ENCODE measurements around the gene SYNJ2.
A peak's percentile ranks its signal among the peaks of the same experiment; 100 is the strongest.

SYNJ2 gene

GRCh38 chr6:158086504-158087223 lies 105.0 kb downstream of the SYNJ2 start:
- no peak for DNase-seq

- DNase-seq, result no peak
These were observed 105.7 kb downstream of the SYNJ2 start for GRCh38 chr6:158087224-158087867.

- no peak for DNase-seq
These were observed 111.1 kb downstream of the SYNJ2 start for GRCh38 chr6:158092806-158093205.

GRCh38 chr6:158095031-158095430 lies 113.4 kb downstream of the SYNJ2 start:
- no peak for DNase-seq

GRCh38 chr6:158095671-158096070 lies 114.0 kb downstream of the SYNJ2 start:
- no peak for DNase-seq

GRCh38 chr6:158103228-158103627 lies 121.6 kb downstream of the SYNJ2 start:
- DNase-seq, result no peak

GRCh38 chr6:158104696-158105095 lies 123.0 kb downstream of the SYNJ2 start:
- no peak for DNase-seq

GRCh38 chr6:158109748-158110147 lies 128.1 kb downstream of the SYNJ2 start:
- DNase-seq, result no peak

GRCh38 chr6:158110986-158111385 lies 129.3 kb downstream of the SYNJ2 start:
- no peak for DNase-seq

GRCh38 chr6:158111987-158112386 lies 130.3 kb downstream of the SYNJ2 start:
- no peak for DNase-seq

GRCh38 chr6:158113802-158114201 lies 132.1 kb downstream of the SYNJ2 start:
- no peak for DNase-seq

- DNase-seq, result no peak
These were observed 133.4 kb downstream of the SYNJ2 start for GRCh38 chr6:158115102-158115501.

GRCh38 chr6:158115508-158115907 lies 133.8 kb downstream of the SYNJ2 start:
- no peak for DNase-seq

- no peak for DNase-seq
These were observed 137.2 kb downstream of the SYNJ2 start for GRCh38 chr6:158118886-158119285.

GRCh38 chr6:158121335-158121734 lies 139.7 kb downstream of the SYNJ2 start:
- no peak for DNase-seq

- no peak for DNase-seq
These were observed 140.4 kb downstream of the SYNJ2 start for GRCh38 chr6:158122048-158122447.

- DNase-seq, result no peak
These were observed 142.6 kb downstream of the SYNJ2 start for GRCh38 chr6:158124288-158124687.

GRCh38 chr6:158125271-158125670 lies 143.6 kb downstream of the SYNJ2 start:
- DNase-seq, result no peak

- DNase-seq, result peak in 1 of 2 experiments; percentile 1
These were observed 150.3 kb downstream of the SYNJ2 start for GRCh38 chr6:158131926-158132325.

- no peak for DNase-seq
These were observed 161.1 kb downstream of the SYNJ2 start for GRCh38 chr6:158142789-158143188.

GRCh38 chr6:158143700-158144099 lies 162.0 kb downstream of the SYNJ2 start:
- no peak for DNase-seq

Data from NCI-H2081 (cell line).